KOPT-K1 (cell line): ENCODE measurements around the gene WWOX.

Source experiments
- H3K27ac ChIP-seq: fragments of 200-600 bp; sonication (generic); 2 replicates; pipeline ENCODE4 v1.5.1; 2016; ENCODE audit warnings: antibody characterized with exemption, mild to moderate bottlenecking, low read depth, low read length; ENCODE audit not compliant: poor library complexity, severe bottlenecking
- H3K36me3 ChIP-seq: fragments of 200-600 bp; sonication (generic); 2 replicates; pipeline ENCODE4 v1.5.1; 2017; ENCODE audit warnings: antibody characterized with exemption, mild to moderate bottlenecking, low read length, moderate library complexity; ENCODE audit not compliant: insufficient read depth
- H3K9me3 ChIP-seq: fragments of 200-600 bp; sonication (generic); 2 replicates; pipeline ENCODE4 v1.5.1; 2017; ENCODE audit warnings: antibody characterized with exemption, low read length, mild to moderate bottlenecking; ENCODE audit not compliant: insufficient read depth, poor library complexity, severe bottlenecking

The WWOX gene

DNA sequence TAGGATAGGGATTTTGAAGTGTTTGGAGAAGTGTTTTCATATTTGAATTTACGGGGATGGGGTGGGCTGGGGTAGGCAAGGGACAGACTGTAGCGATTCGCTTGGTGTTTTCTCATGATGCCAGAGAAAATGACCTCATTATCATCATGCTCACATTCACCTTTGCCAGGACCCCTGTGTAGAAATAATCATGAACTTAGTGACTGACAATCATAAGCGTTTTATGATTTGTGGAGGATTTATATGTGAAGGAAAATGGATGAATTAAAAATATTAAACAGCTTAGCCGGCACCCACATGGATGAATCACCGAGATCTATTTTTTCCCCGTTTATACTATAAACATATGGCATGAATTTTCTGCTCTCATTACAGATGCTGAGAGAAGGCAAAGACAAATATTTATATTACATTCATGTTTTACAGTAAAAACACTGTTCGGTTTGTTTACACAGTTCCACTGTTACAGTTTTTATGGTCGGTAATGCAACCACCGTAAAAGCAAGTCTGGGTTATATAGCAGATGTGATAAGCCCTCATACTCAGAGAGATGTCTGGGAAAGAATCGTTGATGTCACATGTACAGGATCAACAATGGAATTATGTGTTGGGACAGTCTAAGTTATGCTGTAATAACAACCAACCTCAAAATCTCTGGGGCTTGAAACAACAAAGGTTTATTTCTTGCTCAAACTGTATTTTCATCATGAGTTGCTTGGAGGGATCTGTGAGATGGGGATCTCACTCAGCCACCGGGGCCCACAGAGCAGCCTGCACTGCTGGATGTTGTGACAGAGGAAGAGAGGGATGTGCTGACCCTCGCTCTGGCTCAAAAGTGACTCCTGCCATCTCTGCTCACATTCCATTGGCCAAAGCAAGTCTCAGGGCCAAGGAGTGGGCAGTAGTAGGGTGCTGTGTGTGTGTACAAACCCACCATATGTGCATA is 85.1 kb downstream of the WWOX start:
- no peak overlapping the region for H3K27ac ChIP-seq
- H3K36me3 ChIP-seq: no peaks in the 10 kb centered on the region

DNA sequence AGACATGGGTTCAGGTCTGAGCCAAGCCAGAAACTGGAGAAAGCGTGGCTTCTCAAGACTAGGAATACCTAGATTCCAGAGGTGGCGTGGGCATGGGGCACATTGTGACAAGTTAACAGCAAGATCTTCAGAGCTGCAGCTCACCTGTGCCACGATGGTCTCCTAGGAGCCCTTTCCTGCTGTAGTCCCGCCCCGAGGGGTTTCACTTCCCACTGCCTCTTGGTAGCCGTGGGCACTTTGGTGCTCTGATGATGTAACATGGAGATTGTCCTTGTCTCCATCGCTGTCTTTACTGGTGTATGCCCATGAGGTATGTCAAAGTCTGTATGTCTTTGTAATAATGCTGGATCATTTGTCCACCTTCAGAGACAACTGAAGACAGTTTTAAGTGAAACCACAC is 89.7 kb downstream of the WWOX start:
- Histone ChIP-seq H3K36me3 (no peaks in the 10 kb centered on the region), H3K9me3 (no peaks in the 10 kb centered on the region), H3K27ac (no peak overlapping the region)

More for the DNA sequence above, 85.1 kb downstream of the WWOX start:
- H3K9me3 ChIP-seq: no peaks in the 10 kb centered on the region

DNA sequence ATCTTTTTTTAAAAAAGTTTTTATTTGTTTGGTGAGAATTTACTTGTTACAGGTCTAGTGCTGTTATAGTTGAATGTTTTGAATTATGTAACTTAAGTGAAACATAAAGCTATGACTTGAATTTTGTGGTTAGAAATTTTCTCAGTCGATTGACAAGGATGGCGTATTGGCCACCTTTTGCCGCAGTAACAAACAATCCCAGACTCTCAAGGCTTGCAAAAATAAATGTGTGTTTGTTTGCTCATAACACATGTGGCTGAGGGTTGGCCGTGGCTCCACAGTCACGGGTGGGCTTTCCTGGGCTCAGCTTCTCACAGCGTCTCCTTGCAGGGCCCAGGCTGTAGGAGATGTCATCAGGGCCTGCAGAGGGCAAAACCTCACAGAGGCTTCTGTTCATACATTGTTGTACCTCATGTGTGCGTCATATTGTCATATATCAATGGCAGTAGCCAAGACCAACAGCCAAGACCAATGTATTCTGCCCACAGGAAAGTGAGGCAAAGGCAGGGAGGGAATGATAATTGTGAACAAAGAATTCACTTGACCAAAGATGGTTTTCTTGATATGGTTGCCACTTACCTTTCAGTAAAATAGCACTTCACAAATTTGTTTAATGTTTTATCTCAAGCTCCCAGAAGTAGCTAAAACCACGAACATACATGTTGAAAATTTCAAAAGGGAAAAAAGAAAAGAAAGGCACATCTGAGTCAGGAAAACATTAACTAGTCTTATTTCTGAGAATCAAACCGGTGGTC is 93.5 kb downstream of the WWOX start:
- no peaks in the 10 kb centered on the region for H3K36me3 ChIP-seq
- H3K27ac ChIP-seq: peak overlapping the region; percentile 23
- H3K9me3 ChIP-seq: no peaks in the 10 kb centered on the region

DNA sequence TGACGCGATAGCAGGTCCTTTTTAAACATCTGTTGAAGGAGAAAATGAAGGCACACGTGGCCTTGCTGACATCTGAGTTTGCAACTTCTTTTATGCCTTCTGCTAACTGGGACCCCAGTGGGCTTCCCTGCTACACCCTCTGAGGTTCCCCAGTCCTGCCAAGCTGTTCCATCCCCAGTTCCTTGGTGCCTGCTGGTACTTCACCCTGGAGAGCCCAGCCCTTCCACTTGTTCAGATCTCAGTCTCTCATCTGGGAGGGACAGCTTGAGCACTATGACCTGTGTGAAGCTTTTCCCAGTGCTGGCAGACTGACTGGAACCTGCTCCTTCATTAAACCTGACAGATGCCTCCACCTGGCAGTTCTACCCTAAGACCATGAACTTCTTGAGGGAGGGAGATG is 95.5 kb downstream of the WWOX start:
- no peak overlapping the region for H3K27ac ChIP-seq
- no peaks in the 10 kb centered on the region for H3K36me3 ChIP-seq
- H3K9me3 ChIP-seq: no peaks in the 10 kb centered on the region

DNA sequence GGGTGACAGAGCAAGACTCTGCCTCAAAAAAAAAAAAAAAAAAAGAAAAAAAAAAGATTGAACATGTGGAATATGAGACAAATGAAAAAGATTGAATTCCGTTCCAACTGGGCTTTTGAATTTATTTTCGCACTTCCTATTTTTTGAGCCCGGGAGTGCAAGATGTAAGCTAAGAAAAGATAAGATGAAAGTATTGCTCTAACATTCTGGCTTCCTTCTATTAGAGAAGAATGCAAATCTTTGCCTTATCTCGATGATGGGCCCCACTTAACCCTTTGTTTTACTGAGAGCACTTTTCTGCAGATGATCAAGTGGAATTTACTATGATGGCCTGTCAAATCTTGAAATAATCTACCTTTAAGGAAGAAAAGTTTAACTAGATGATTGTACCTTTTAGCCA is 96.3 kb downstream of the WWOX start:
- H3K36me3 ChIP-seq: no peaks in the 10 kb centered on the region
- no peak overlapping the region for H3K27ac ChIP-seq
- H3K9me3 ChIP-seq: no peaks in the 10 kb centered on the region

DNA sequence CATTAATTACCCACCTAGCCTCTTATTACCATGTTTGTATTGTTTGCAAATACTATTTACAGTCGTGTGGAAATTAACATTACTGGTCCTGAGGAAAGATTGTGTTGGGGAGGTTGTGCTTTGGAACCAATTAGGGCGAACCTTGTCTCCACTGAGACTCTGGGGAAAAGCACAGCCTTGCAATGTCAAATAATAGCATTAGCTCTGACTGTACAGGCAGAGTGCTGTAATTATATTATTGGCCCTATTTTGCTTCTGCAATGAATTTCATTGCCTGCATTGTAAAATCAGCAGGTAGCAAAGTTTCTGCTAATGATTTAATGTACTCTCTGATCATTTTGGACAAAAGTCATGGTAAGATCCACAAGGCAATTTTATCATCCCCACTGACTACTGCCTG is 97.0 kb downstream of the WWOX start:
- Histone ChIP-seq H3K9me3 (no peaks in the 10 kb centered on the region), H3K36me3 (no peaks in the 10 kb centered on the region), H3K27ac (no peak overlapping the region)

DNA sequence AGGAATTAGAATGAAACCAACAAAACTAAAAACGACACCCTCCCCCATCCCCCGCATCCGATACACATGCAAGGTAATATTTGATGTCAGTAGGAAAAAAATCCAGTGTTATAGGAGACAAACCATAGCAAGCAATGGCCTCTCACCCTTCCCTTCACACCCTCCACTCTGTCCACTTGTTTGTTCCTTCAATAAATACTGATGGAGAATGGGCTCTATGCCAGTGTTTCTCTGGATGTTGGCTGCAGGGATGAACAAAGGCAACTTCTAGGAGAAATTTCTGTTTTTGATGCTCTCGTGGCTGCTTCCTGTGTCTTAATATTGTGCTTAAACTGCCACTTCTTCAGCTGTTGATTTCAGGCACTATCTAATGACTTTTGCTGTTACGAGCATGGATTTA is 98.8 kb downstream of the WWOX start:
- Histone ChIP-seq H3K9me3 (no peaks in the 10 kb centered on the region), H3K36me3 (no peaks in the 10 kb centered on the region), H3K27ac (no peak overlapping the region)

DNA sequence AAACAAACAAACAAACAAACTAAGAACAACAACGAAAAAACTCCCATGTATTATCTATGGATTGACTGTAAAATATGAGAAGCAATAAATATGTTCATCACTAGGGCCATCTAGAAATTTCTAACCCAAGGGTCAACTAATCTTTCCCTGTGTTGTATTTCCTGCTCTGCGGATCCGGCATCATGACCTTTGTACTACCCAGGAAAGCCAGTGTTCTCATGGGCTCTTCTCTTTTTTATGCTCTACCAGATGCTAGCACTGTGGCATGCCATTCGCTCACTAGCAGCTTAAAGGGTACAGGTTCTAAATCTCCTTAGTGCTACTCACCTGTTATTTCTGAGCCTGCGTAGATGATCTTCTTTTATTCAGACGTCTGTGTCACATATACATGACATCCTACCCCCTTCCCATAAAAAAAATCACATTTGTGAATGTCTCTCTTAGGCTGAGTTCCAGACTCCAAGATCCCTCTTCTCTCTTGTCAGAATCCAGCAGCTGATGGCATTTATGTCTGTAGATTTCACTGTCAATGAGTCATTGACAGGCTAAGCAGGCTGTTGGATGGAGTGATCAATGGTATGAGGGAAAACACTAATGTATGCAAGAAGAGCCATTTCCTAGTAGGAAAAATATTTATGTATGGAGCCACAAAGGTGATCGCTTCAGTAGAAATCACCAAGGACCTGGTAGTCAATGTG is 100.0 kb downstream of the WWOX start:
- no peak overlapping the region for H3K27ac ChIP-seq
- H3K36me3 ChIP-seq: no peaks in the 10 kb centered on the region
- no peaks in the 10 kb centered on the region for H3K9me3 ChIP-seq

DNA sequence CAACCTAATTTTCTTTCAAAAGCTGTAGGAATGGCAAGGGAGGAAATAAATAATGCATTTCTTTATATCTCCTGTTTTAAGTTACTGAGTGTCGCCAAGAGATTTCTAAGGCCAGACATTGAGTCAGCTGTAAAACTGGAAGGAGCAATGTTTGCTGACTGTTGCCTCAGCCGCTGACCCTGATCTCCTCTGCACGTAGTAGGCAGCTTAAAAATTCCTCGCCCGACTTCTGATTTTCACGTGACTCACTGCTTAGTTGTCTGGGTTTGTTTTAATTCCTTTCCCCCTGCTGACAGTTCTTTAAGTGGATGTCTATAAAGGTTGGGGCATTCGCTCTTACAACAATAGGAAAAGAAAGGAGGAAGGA is 100.6 kb downstream of the WWOX start:
- Histone ChIP-seq H3K9me3 (no peaks in the 10 kb centered on the region), H3K27ac (no peak overlapping the region), H3K36me3 (no peaks in the 10 kb centered on the region)

DNA sequence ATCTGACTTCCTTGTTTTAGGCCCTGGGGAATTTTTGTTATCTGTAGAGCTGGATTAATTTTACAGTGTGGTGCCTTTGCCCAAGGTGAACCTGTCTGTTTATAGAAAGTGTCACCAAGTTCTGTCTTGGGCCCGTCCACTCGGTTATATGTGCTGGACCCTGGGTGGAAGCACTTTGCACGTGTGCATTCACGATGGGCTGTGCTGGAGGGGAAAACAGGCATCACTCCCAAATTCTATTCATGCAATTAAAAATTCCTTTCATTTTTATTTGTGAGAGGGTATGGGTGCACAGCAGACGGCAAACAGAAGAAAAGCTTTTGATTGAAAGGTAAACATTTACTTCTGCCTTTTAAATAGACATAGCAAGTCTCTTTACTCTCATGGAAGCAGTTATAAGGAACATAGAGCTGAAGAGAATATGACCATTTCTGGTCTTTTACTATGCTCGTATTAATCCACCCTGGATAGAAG is 101.2 kb downstream of the WWOX start:
- no peaks in the 10 kb centered on the region for H3K9me3 ChIP-seq
- no peaks in the 10 kb centered on the region for H3K36me3 ChIP-seq
- no peak overlapping the region for H3K27ac ChIP-seq

DNA sequence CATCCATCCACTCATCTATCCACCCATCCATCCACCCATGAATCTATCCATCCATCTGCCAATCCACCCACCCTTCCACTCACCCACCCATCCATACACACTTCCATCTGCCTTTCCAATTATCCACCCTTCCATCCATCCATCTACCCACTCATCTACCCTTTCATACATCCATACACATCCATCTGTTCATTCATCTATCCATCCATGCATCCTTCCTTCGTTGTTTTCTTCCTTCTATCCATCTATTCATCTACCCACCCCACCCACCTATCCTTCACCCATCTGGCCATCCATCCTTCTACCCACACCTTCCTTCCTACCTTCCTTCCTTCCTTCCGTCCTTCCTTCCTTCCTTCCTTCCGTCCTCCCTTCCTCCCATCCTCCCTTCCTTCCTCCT is 106.1 kb downstream of the WWOX start:
- Histone ChIP-seq H3K9me3 (no peaks in the 10 kb centered on the region), H3K27ac (no peak overlapping the region), H3K36me3 (no peaks in the 10 kb centered on the region)

DNA sequence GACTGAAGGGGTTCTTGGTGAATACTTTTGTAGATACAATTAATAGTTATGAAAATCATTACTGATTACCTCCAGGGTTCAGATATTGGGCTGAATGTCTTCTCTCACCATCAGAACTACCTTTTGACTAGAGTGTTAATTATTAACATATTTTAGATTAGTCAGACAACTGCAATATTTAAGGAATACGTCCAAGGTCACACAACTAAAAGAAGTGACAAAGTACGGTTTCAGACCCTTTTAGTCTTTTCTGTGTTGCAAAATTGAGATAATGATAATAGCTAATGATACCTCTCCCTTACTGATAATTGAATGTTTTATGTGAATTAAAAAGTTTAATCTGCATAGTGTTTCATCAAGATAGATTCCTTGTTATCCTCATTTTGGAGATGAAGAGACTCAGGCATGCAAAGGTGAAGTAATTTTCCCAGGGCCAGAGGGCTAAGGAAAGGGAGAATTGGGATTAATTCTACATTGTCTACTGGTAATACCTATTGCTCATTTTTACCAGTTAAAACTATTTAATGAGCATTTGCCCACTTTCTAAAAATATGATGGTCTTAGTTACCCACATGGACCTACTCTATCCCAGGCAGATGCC is 107.3 kb downstream of the WWOX start:
- no peaks in the 10 kb centered on the region for H3K9me3 ChIP-seq
- no peak overlapping the region for H3K27ac ChIP-seq
- no peaks in the 10 kb centered on the region for H3K36me3 ChIP-seq

DNA sequence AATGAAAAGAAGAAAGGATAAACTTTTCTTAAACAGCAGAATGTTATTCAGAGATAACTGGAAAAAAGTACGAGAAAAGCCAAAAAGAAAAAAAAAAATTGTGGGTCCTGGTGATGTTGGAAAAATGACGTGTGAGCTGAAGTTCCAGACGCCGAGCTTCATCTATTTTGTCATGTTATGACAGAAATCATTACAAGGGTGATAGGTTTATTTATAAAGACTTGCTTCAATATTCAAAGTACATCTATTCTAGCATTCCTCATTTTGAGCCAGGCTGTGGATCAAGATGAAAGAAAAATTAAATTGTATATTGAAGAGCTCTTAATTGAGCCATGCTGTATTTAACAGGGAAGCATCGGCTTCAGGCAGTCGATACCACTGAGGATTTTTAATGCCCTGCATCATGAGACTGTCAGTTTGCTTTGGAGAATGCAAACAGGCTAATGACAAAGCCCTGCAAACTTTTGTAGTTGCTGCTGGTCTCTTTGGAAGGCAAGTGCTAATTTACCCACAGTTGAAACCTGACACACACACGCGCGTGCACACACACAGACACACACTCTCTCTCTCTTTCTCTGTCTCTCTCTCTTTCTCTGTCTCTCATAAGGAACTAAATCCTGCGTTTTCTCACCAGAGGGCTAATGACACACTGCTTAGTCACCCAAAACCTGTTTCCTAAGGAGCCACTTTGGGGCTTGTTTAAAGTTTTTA is 110.7 kb downstream of the WWOX start:
- Histone ChIP-seq H3K27ac (no peak overlapping the region), H3K9me3 (no peaks in the 10 kb centered on the region), H3K36me3 (no peaks in the 10 kb centered on the region)

DNA sequence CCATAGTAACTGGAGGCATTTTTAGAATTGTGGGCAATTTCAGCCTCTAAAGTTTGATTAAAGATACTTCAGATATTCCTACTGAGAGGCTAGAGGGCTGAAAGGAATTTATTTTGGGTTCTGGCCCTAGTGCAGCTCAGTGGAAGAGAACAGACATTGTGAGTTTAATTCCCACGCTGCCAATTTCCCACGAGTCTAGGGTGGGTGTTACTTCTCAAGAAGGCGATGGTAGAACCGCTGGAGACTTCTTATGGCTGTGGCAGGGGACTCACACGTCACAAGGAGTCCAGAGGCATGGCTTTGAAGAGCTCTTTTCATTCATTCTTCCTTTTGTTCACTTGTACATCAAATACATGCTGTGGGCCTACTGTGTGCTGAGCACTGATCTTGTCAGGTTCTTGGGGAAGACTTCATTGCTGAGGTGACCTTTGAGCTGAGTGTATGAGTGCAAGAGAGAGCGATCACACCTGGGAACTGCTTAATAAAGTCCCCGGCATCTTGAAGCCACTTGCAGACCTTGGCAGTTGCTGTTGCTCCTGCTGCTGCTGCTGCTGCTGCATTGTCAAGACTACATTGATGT is 111.7 kb downstream of the WWOX start:
- H3K36me3 ChIP-seq: no peaks in the 10 kb centered on the region
- H3K27ac ChIP-seq: no peak overlapping the region
- no peaks in the 10 kb centered on the region for H3K9me3 ChIP-seq
